Measurements from ENCODE around the gene NUP35. TPM values are rescaled to one million over a fixed set of nuclear protein-coding genes. Genes with fewer than 3 reads are reported as not detected.

The NUP35 gene
- total and polyA plus RNA-seq, 2 of the 8 experiments (the other 6 are each of a cell fraction or from before 2014, with no cell fraction given), result 30.7 to 48.7 TPM

DNA sequence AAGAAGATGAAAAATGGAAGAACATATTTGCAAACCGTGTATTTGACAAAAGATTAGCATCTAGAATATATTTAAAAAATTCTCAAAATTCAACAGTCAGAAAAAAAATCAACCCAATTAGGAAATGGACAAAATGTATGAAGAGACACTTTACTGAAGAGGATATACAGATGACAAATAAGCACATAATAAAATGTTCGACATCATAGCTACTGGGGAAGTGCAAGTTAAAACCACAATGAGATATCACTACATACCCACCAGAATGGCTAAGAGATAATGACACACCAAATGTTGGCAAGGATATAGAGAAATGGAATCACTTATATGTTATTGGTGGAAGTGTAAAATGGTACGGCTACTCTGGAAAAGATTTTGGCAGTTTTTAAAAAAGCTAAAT is 11.7 kb upstream of the NUP35 start:
- no peak overlapping the region for H3K23ac ChIP-seq (ENCODE audit: insufficient read length)
- H3K79me1 ChIP-seq (ENCODE audit: low read depth, low read length), result no peaks in the 10 kb centered on the region
- H3K18ac ChIP-seq (ENCODE audit: extremely low read depth, low read length), result no peak overlapping the region
- H3K9me3 ChIP-seq (ENCODE audit: insufficient read depth in 2 of 2, low read depth in 1 of 2, low read length in 1 of 2), result no peaks in the 10 kb centered on the region
- no peak overlapping the region for H3K4me2 ChIP-seq (ENCODE audit: insufficient read depth in 1 of 2, low read depth in 2 of 2, low read length in 2 of 2)
- H3K4ac ChIP-seq (replicated peaks; ENCODE audit: insufficient read length, low read depth, low read length), result no peak overlapping the region
- no peak overlapping the region for H3K4me3 ChIP-seq (ENCODE audit: extremely low read depth in 1 of 4, insufficient read depth in 2 of 4, low read depth in 3 of 4, low read length in 4 of 4)
- H3K4me1 ChIP-seq (replicated peaks in 1 of 4; ENCODE audit: control insufficient read depth in 3 of 4, insufficient read depth in 4 of 4, low read length in 3 of 4), result no peaks in the 10 kb centered on the region
- TF ChIP-seq POU5F1 (IDR thresholded peaks at IDR 0.05; ENCODE audit: low read depth, low read length) (no peak), KDM4A (IDR thresholded peaks at IDR 0.05; ENCODE audit: low read depth, low read length, severe bottlenecking) (no peak), BCL11A (IDR thresholded peaks at IDR 0.05; ENCODE audit: low read depth in 2 of 2, low read length in 2 of 2) (no peak), ZNF274 (IDR thresholded peaks at IDR 0.05; ENCODE audit: borderline replicate concordance, extremely low read depth, low read length) (no peak)
- TF ChIP-seq, protein P1, sequence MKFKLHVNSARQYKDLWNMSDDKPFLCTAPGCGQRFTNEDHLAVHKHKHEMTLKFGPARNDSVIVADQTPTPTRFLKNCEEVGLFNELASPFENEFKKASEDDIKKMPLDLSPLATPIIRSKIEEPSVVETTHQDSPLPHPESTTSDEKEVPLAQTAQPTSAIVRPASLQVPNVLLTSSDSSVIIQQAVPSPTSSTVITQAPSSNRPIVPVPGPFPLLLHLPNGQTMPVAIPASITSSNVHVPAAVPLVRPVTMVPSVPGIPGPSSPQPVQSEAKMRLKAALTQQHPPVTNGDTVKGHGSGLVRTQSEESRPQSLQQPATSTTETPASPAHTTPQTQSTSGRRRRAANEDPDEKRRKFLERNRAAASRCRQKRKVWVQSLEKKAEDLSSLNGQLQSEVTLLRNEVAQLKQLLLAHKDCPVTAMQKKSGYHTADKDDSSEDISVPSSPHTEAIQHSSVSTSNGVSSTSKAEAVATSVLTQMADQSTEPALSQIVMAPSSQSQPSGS (IDR thresholded peaks at IDR 0.05; ENCODE audit: low read length), result no peak
- no peak overlapping the region for H2BK12ac ChIP-seq (ENCODE audit: low read depth, low read length)
- no peak overlapping the region for H3K27ac ChIP-seq (ENCODE audit: low read depth, low read length)
- no peaks in the 10 kb centered on the region for H3K27me3 ChIP-seq (replicated peaks in 1 of 4; ENCODE audit: control insufficient read depth in 3 of 4, extremely low read depth in 1 of 4, insufficient read depth in 3 of 4, low read length in 3 of 4)
- no peaks in the 10 kb centered on the region for H3K36me3 ChIP-seq (ENCODE audit: control insufficient read depth in 2 of 4, insufficient read depth in 4 of 4, low read length in 3 of 4)
- H4K91ac ChIP-seq (replicated peaks; ENCODE audit: insufficient read length, low read length), result no peak overlapping the region
- CTCF ChIA-PET (ENCODE audit: partially characterized antibody), result no interaction called here
- no peak overlapping the region for H2BK15ac ChIP-seq (ENCODE audit: low read length)
- H3K14ac ChIP-seq (ENCODE audit: insufficient read length), result no peak overlapping the region
- no peak overlapping the region for H2AK5ac ChIP-seq (ENCODE audit: low read depth, low read length)
- no peak overlapping the region for H2BK5ac ChIP-seq (ENCODE audit: low read depth, low read length)
- no peak overlapping the region for H3K9ac ChIP-seq (replicated peaks in 1 of 4; ENCODE audit: extremely low read depth in 1 of 4, low read depth in 3 of 4, low read length in 3 of 4)
- no peak overlapping the region for H4K5ac ChIP-seq (ENCODE audit: insufficient read length, low read depth, low read length)
- H2BK20ac ChIP-seq (ENCODE audit: low read length), result no peak overlapping the region
- H3K56ac ChIP-seq (replicated peaks; ENCODE audit: insufficient read length, low read depth, low read length), result no peak overlapping the region
- H4K20me1 ChIP-seq (replicated peaks in 1 of 2; ENCODE audit: control insufficient read depth in 1 of 2, insufficient read depth in 2 of 2, low read length in 2 of 2), result no peaks in the 10 kb centered on the region
- POLR2A ChIA-PET (ENCODE audit: partially characterized antibody), result no interaction called here
- no peak for DNase-seq (ENCODE audit: low read depth in 1 of 2, low spot score in 2 of 2)
- H2AFZ ChIP-seq (ENCODE audit: low read length), result no peak overlapping the region
- WGBS, 2 experiments (ENCODE audit: extremely low coverage in 1 of 2, insufficient coverage in 1 of 2, insufficient read length in 1 of 2, insufficient replicate concordance in 2 of 2, low coverage in 1 of 2, low lambda C conversion rate in 2 of 2, missing lambda C conversion rate in 1 of 2), result 94% methylated on average over 3 of the region's 3 CpGs; no CpG with 5 or more reads in 1 of the 2 experiments
- H4K8ac ChIP-seq (ENCODE audit: extremely low read depth, insufficient read depth, low read length), result no peak overlapping the region
- H2BK120ac ChIP-seq (replicated peaks; ENCODE audit: low read depth, low read length), result no peak overlapping the region
- no peaks in the 10 kb centered on the region for H3K23me2 ChIP-seq (ENCODE audit: low read depth, low read length)
- no peak for FAIRE-seq
- H3K79me2 ChIP-seq (ENCODE audit: control insufficient read depth in 1 of 2, insufficient read depth in 2 of 2, low read length in 2 of 2), result no peaks in the 10 kb centered on the region

Data from H1 (cell line).